HG03521 (cell line): Measurements from ENCODE around the gene MRTFA.
"Not testable (repeated sequence)": the region's sequence is repeated elsewhere in the genome, so short reads cannot be mapped to it uniquely, and the experiment has no call there.

Experiments
- ATAC-seq: cut with Tn5 transposase; IDR thresholded peaks from one replicate; pipeline ENCODE4 v1.9.1; 2021; ENCODE audit warnings: mild to moderate bottlenecking, moderate library complexity; ENCODE audit not compliant: unreplicated experiment

The MRTFA gene

GRCh38 chr22:40525250-40525884, 111.2 kb downstream of the MRTFA start:
- no peak for ATAC-seq

- no peak for ATAC-seq
Observed at GRCh38 chr22:40524392-40525249, 111.9 kb downstream of the MRTFA start.

- ATAC-seq: no peak
Observed at GRCh38 chr22:40522141-40522540, 114.4 kb downstream of the MRTFA start.

- no peak for ATAC-seq
Observed at GRCh38 chr22:40521046-40521445, 115.5 kb downstream of the MRTFA start.

- ATAC-seq: no peak
Observed at GRCh38 chr22:40520562-40520961, 116.0 kb downstream of the MRTFA start.

GRCh38 chr22:40519948-40520331, 116.6 kb downstream of the MRTFA start:
- ATAC-seq: no peak

- ATAC-seq: peak; percentile 56
Observed at GRCh38 chr22:40519284-40519947, 117.1 kb downstream of the MRTFA start.

- ATAC-seq: no peak
Observed at GRCh38 chr22:40518840-40519239, 117.7 kb downstream of the MRTFA start.

- ATAC-seq: no peak
Observed at GRCh38 chr22:40517631-40518030, 118.9 kb downstream of the MRTFA start.

GRCh38 chr22:40516416-40516815, 120.1 kb downstream of the MRTFA start:
- ATAC-seq: no peak

- ATAC-seq: no peak
Observed at GRCh38 chr22:40512426-40513136, 123.9 kb downstream of the MRTFA start.

GRCh38 chr22:40511604-40512003, 124.9 kb downstream of the MRTFA start:
- no peak for ATAC-seq

GRCh38 chr22:40510631-40511364, 125.7 kb downstream of the MRTFA start:
- ATAC-seq: no peak

GRCh38 chr22:40509401-40510134, 127.0 kb downstream of the MRTFA start:
- ATAC-seq: no peak

GRCh38 chr22:40508046-40508445, 128.5 kb downstream of the MRTFA start:
- ATAC-seq: not testable (repeated sequence)

- ATAC-seq: no peak
Observed at GRCh38 chr22:40507491-40507890, 129.0 kb downstream of the MRTFA start.

GRCh38 chr22:40506762-40507161, 129.8 kb downstream of the MRTFA start:
- no peak for ATAC-seq

- no peak for ATAC-seq
Observed at GRCh38 chr22:40504285-40505249, 132.0 kb downstream of the MRTFA start.

- no peak for ATAC-seq
Observed at GRCh38 chr22:40502919-40503318, 133.6 kb downstream of the MRTFA start.
